Psoas muscle (tissue), 8 donors: Measurements from ENCODE around the gene CAPNS2. TPM values are rescaled to one million over a fixed set of nuclear protein-coding genes. Genes with fewer than 3 reads are reported as not detected.
"Not testable (repeated sequence)": the region's sequence is repeated elsewhere in the genome, so short reads cannot be mapped to it uniquely, and the experiment has no call there.

Source experiments
- ATAC-seq, 4 donors: fragments of 200-7000 bp; cut with Tn5 transposase; one replicate each; pipeline ENCODE4 v1.9.1; 2020; ENCODE audit warnings: moderate library complexity in 3 of 4, mild to moderate bottlenecking in 2 of 4
- DNase-seq, 2 donors: peaks; one replicate each; pipeline ENCODE4 v3.0.0-alpha.2; 2020
- H3K27ac ChIP-seq: fragments of 200-600 bp; one replicate; pipeline ENCODE4 v1.8.0; 2022
- H3K27me3 ChIP-seq, 3 donors: fragments of 200-600 bp in 1 of 3; one replicate each; pipeline versions ENCODE4 v1.6.1 to v1.8.0; 2013 to 2022; ENCODE audit warnings: low read length in 2 of 3, mild to moderate bottlenecking in 2 of 3, moderate library complexity in 1 of 3; ENCODE audit not compliant: insufficient read depth in 3 of 3
- H3K36me3 ChIP-seq, 2 donors: fragments of 200-600 bp in 1 of 2; one replicate each; pipeline versions ENCODE4 v1.6.1 to v1.8.0; 2013 to 2022; ENCODE audit warnings: low read depth in 1 of 2, mild to moderate bottlenecking in 1 of 2, moderate library complexity in 1 of 2; ENCODE audit not compliant: insufficient read depth in 1 of 2
- H3K4me1 ChIP-seq: fragments of 200-600 bp; one replicate; pipeline ENCODE4 v1.8.0; 2022
- H3K4me3 ChIP-seq: fragments of 200-600 bp; one replicate; pipeline ENCODE4 v1.8.0; 2022; ENCODE audit warnings: mild to moderate bottlenecking
- H3K9me3 ChIP-seq: fragments of 200-600 bp; one replicate; pipeline ENCODE4 v1.8.0; 2022
- CTCF ChIP-seq: fragments of 200-600 bp; IDR thresholded peaks from one replicate; pipeline ENCODE4 v1.8.0; 2022; ENCODE audit warnings: antibody characterized with exemption
- WGBS, 3 donors: extraction: QIAGEN DNeasy Blood & Tissue Kit; methylation state at CpG; one replicate each; pipeline versions ENCODE4 v1.1.6 to v1.1.7; 2013; 5-methylcytosine and 5-hydroxymethylcytosine counted together
- intact Hi-C, 2 donors: fragments of 100-400 bp; cut with DNase I; formaldehyde crosslinking; loops; one replicate each; pipeline versions ENCODE4 v1.11.0 to v1.14.2; 2022
- polyA plus RNA-seq, 3 donors: library from polyadenylated mRNA; stranded (reverse); fragments of 200-250 nt; gene quantifications; one replicate each; pipeline ENCODE4 v1.2.3, GENCODE V29; 2013
- total RNA-seq, 4 donors: library from RNA; stranded (reverse); fragmentation: NEBNext Ultra II Directional in 2 of 4; extraction: Animal tissue kit (Norgen Biotek cat#: 25700) in 2 of 4; gene quantifications; one replicate each; pipeline versions ENCODE4 v1.2.1 to v1.2.4, GENCODE V29; 2021 to 2023
- donor health status: healthy with polysubstance abuse.
- donor health status: DM: no; HTN: no; CAD: no; lungs with moderate emphysema.
- donor health status: Bipolar disorder and iron deficiency.
- donor health status: healthy.
- donor health status: DM: yes; HTN: yes; CAD: no.
- donor health status: DM: no; HTN: no; CAD: no.
- donor health status: DM: no; HTN: no; CAD: no.
- donor health status: DM: yes; HTN: yes; CAD: no.

Gene CAPNS2
- total and polyA plus RNA-seq, 7 donors, result 0.04 to 0.38 TPM; not detected in 5

DNA sequence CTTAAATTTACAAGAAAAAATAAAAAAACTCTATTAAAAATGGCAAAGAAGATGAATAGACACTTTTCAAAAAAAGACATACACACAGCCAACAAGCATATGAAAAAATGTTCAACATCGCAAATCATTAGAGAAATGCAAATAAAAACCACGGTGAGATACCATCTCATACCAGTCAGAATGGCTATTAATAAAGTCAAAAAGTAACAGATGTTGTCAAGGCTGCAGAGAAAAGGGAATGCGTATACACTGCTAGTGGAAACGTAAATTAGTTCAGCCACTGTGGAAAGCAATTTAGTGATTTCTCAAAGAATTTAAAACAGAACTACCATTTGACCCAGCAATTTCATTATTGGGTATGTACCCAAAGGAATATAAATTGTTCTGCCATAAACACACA is 31.4 kb downstream of the CAPNS2 start:
- intact Hi-C loops, result no loop called here
- Histone ChIP-seq H3K4me3 (no peak overlapping the region), H3K9me3 (no peaks in the 10 kb centered on the region), H3K27ac (no peak overlapping the region), H3K36me3 (no peaks in the 10 kb centered on the region), H3K4me1 (no peaks in the 10 kb centered on the region), H3K27me3 (peaks cover 0 to 3% (median 0%) of the 10 kb centered on the region in 3 donors)
- TF ChIP-seq CTCF, result no peak
- DNase-seq (no peak), ATAC-seq (no peak)
- 60 to 61% (median 61%) methylated on average over 4 of the region's 4 CpGs for WGBS, 3 donors

GRCh38 chr16:55605754-55606336 is 39.4 kb downstream of the CAPNS2 start:
- no peak for DNase-seq
- WGBS, 3 donors, result 40 to 55% (median 45%) methylated on average over 4 of the region's 4 CpGs
- ATAC-seq, result no peak
- intact Hi-C loops, result no loop called here
- no peaks in the 10 kb centered on the region for H3K36me3 ChIP-seq
- no peaks in the 10 kb centered on the region for H3K4me1 ChIP-seq
- no peak overlapping the region for H3K4me3 ChIP-seq
- no peak for TF ChIP-seq CTCF
- no peaks in the 10 kb centered on the region for H3K9me3 ChIP-seq
- no peaks in the 10 kb centered on the region for H3K27me3 ChIP-seq
- H3K27ac ChIP-seq, result no peak overlapping the region

GRCh38 chr16:55613613-55614335 is 47.3 kb downstream of the CAPNS2 start:
- DNase-seq (no peak), ATAC-seq (no peak)
- no peaks in the 10 kb centered on the region for H3K4me1 ChIP-seq
- H3K9me3 ChIP-seq, result no peaks in the 10 kb centered on the region
- no peak overlapping the region for H3K27ac ChIP-seq
- intact Hi-C loops, result no loop called here
- 64 to 65% (median 64%) methylated on average over 6 of the region's 6 CpGs for WGBS, 3 donors
- no peak for TF ChIP-seq CTCF
- no peaks in the 10 kb centered on the region for H3K27me3 ChIP-seq
- H3K36me3 ChIP-seq, result no peaks in the 10 kb centered on the region
- no peak overlapping the region for H3K4me3 ChIP-seq

DNA sequence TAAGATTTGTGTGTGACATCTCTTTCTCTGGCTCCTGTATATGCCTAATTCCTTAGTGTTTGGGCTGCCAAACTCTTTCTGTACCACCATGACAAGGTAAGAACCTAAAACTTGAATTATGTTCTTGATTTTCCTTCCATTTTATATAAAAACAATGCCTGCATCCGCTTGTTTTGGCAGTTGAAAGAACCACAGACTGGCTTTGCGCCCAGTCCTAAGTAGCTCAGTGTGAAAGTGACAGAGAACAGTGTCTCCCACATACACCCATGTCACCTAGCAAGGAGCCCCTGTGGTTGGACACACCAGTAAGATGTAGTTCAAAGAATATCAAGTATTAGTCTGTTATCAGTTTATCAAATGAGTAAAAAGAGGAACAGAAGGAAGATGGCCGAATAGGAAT is 48.6 kb downstream of the CAPNS2 start:
- Histone ChIP-seq H3K27ac (no peak overlapping the region), H3K36me3 (no peaks in the 10 kb centered on the region), H3K27me3 (no peaks in the 10 kb centered on the region), H3K4me3 (no peak overlapping the region), H3K4me1 (no peaks in the 10 kb centered on the region), H3K9me3 (peaks cover 3% of the 10 kb centered on the region)
- ATAC-seq (no peak), DNase-seq (no peak)
- no peak for TF ChIP-seq CTCF
- 64 to 86% (median 83%) methylated on average over 3 of the region's 3 CpGs for WGBS, 3 donors
- intact Hi-C loops, result no loop called here

DNA sequence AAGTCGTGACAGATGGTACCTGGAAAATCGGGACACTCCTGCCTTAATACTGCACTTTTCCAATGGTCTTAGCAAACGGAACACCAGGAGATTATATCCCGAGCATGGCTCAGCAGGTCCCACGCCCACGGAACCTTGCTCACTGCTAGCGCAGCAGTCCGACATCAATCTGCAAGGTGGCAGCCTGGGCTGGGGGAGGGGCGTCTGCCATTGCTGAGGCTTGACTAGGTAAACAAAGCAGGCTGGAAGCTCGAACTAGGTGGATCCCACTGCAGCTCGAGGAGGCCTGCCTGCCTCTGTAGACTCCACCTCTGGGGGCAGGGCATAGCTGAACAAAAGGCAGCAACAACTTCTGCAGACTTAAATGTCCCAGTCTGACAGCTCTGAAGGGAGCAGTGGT is 49.2 kb downstream of the CAPNS2 start:
- H3K4me1 ChIP-seq, DNase-seq, H3K36me3 ChIP-seq, H3K27me3 ChIP-seq, ATAC-seq, intact Hi-C loops, H3K27ac ChIP-seq, H3K4me3 ChIP-seq, H3K9me3 ChIP-seq: not testable (repeated sequence)
- WGBS, 3 donors, result 82 to 91% (median 86%) methylated on average over 11 of the region's 11 CpGs

Other genes starting within 250 kb of the CAPNS2 start
- gene IRX6, start 242.5 kb upstream of the CAPNS2 start, total RNA-seq, result 1 to 10 TPM in 2 of 4 donors, under 1 TPM in 2; 0.32 to 2.1 (median 0.74) TPM
- gene IRX6, start 242.5 kb upstream of the CAPNS2 start, polyA plus RNA-seq, result 1 to 10 TPM in 2 of 3 donors, under 1 TPM in 1; 0.46 to 6.1 (median 1.7) TPM
- 10 to 100 TPM; 21.7 to 60.9 (median 38.6) TPM for gene MMP2, start 87.5 kb upstream of the CAPNS2 start, total RNA-seq
- gene MMP2, start 87.5 kb upstream of the CAPNS2 start, polyA plus RNA-seq, result 10 to 100 TPM; 16.0 to 23.2 (median 16.1) TPM
- 1 to 10 TPM; 2.1 to 4.3 (median 2.9) TPM for gene LPCAT2, start 57.6 kb upstream of the CAPNS2 start, total RNA-seq
- 1 to 10 TPM; 1.0 to 1.6 (median 1.6) TPM for gene LPCAT2, start 57.6 kb upstream of the CAPNS2 start, polyA plus RNA-seq
- gene SLC6A2, start 89.3 kb downstream of the CAPNS2 start, total RNA-seq, result not detected
- gene SLC6A2, start 89.3 kb downstream of the CAPNS2 start, polyA plus RNA-seq, result under 1 TPM in 1 of 3 donors, not detected in 2; 0.04 TPM